Effector memory CD4-positive, alpha-beta T cell (primary cell): ENCODE data around the gene AGAP1.

Experiments used
- DNase-seq, 3 donors: peaks; one replicate each; pipeline ENCODE4 v3.0.0-alpha.2; 2020
- H3K27ac ChIP-seq: 2 replicates; pipeline ENCODE4 v1.7.0; 2013; ENCODE audit warnings: mild to moderate bottlenecking, low read length, moderate library complexity; ENCODE audit not compliant: insufficient read depth, poor library complexity, severe bottlenecking
- H3K27me3 ChIP-seq: replicated peaks from 2 replicates; pipeline ENCODE4 v1.7.0; 2013; ENCODE audit warnings: mild to moderate bottlenecking, low read length; ENCODE audit not compliant: insufficient read depth, control insufficient read depth, poor library complexity, severe bottlenecking
- H3K36me3 ChIP-seq: 2 replicates; pipeline ENCODE4 v1.7.0; 2013; ENCODE audit warnings: mild to moderate bottlenecking, low read length, moderate library complexity; ENCODE audit not compliant: control insufficient read depth, insufficient read depth
- H3K4me1 ChIP-seq: 2 replicates; pipeline ENCODE4 v1.7.0; 2013; ENCODE audit warnings: low read length, mild to moderate bottlenecking; ENCODE audit not compliant: control insufficient read depth, insufficient read depth, poor library complexity, severe bottlenecking
- H3K4me3 ChIP-seq: 2 replicates; pipeline ENCODE4 v1.7.0; 2013; ENCODE audit warnings: low read length, low read depth, mild to moderate bottlenecking; ENCODE audit not compliant: insufficient read depth, poor library complexity, severe bottlenecking
- H3K9me3 ChIP-seq: 2 replicates; pipeline ENCODE4 v1.7.0; 2013; ENCODE audit warnings: mild to moderate bottlenecking, low read length, moderate library complexity; ENCODE audit not compliant: control insufficient read depth

The AGAP1 gene

GRCh38 chr2:235864733-235865515, 371.1 kb downstream of the AGAP1 start:
- Histone ChIP-seq H3K4me3 (no peak overlapping the region), H3K27ac (no peak overlapping the region), H3K27me3 (peaks cover 2% of the 10 kb centered on the region), H3K9me3 (no peaks in the 10 kb centered on the region), H3K36me3 (no peaks in the 10 kb centered on the region), H3K4me1 (no peaks in the 10 kb centered on the region)
- DNase-seq, result no peak

- no peaks in the 10 kb centered on the region for H3K4me1 ChIP-seq
- no peaks in the 10 kb centered on the region for H3K9me3 ChIP-seq
- H3K27ac ChIP-seq, result no peak overlapping the region
- no peak overlapping the region for H3K4me3 ChIP-seq
- H3K27me3 ChIP-seq, result peaks cover 2% of the 10 kb centered on the region
- H3K36me3 ChIP-seq, result no peaks in the 10 kb centered on the region
- DNase-seq, result no peak
Observed at GRCh38 chr2:235866373-235866772, 372.5 kb downstream of the AGAP1 start.

GRCh38 chr2:235868224-235868623, 374.4 kb downstream of the AGAP1 start:
- no peaks in the 10 kb centered on the region for H3K36me3 ChIP-seq
- no peak overlapping the region for H3K4me3 ChIP-seq
- H3K4me1 ChIP-seq, result no peaks in the 10 kb centered on the region
- no peak for DNase-seq
- H3K27ac ChIP-seq, result no peak overlapping the region
- no peaks in the 10 kb centered on the region for H3K9me3 ChIP-seq
- H3K27me3 ChIP-seq, result peaks cover 2% of the 10 kb centered on the region

GRCh38 chr2:235868645-235869044, 374.8 kb downstream of the AGAP1 start:
- H3K4me1 ChIP-seq, result no peaks in the 10 kb centered on the region
- H3K4me3 ChIP-seq, result no peak overlapping the region
- DNase-seq, result no peak
- no peak overlapping the region for H3K27ac ChIP-seq
- no peaks in the 10 kb centered on the region for H3K9me3 ChIP-seq
- peaks cover 2% of the 10 kb centered on the region for H3K27me3 ChIP-seq
- H3K36me3 ChIP-seq, result no peaks in the 10 kb centered on the region

GRCh38 chr2:235870515-235870914, 376.7 kb downstream of the AGAP1 start:
- Histone ChIP-seq H3K27me3 (peaks cover 2% of the 10 kb centered on the region), H3K4me1 (no peaks in the 10 kb centered on the region), H3K4me3 (no peak overlapping the region), H3K36me3 (no peaks in the 10 kb centered on the region), H3K27ac (no peak overlapping the region), H3K9me3 (no peaks in the 10 kb centered on the region)
- DNase-seq, result no peak

GRCh38 chr2:235876099-235876679, 382.3 kb downstream of the AGAP1 start:
- H3K4me1 ChIP-seq, result no peaks in the 10 kb centered on the region
- no peak for DNase-seq

GRCh38 chr2:235877275-235877802, 383.5 kb downstream of the AGAP1 start:
- Histone ChIP-seq H3K27ac (no peak overlapping the region), H3K36me3 (no peaks in the 10 kb centered on the region), H3K4me1 (no peaks in the 10 kb centered on the region), H3K27me3 (no peaks in the 10 kb centered on the region), H3K9me3 (no peaks in the 10 kb centered on the region), H3K4me3 (no peak overlapping the region)
- no peak for DNase-seq

More at GRCh38 chr2:235876099-235876679, 382.3 kb downstream of the AGAP1 start:
- Histone ChIP-seq H3K4me3 (no peak overlapping the region), H3K27ac (no peak overlapping the region), H3K27me3 (no peaks in the 10 kb centered on the region), H3K36me3 (no peaks in the 10 kb centered on the region), H3K9me3 (no peaks in the 10 kb centered on the region)

GRCh38 chr2:235879116-235879515, 385.3 kb downstream of the AGAP1 start:
- Histone ChIP-seq H3K4me1 (no peaks in the 10 kb centered on the region), H3K36me3 (no peaks in the 10 kb centered on the region), H3K27me3 (no peaks in the 10 kb centered on the region), H3K9me3 (no peaks in the 10 kb centered on the region), H3K4me3 (no peak overlapping the region), H3K27ac (no peak overlapping the region)
- DNase-seq, result no peak

GRCh38 chr2:235883675-235884074, 389.8 kb downstream of the AGAP1 start:
- no peak for DNase-seq
- Histone ChIP-seq H3K4me3 (no peak overlapping the region), H3K36me3 (no peaks in the 10 kb centered on the region), H3K9me3 (no peaks in the 10 kb centered on the region), H3K4me1 (no peaks in the 10 kb centered on the region), H3K27me3 (no peaks in the 10 kb centered on the region), H3K27ac (no peak overlapping the region)

GRCh38 chr2:235889302-235889630, 395.4 kb downstream of the AGAP1 start:
- DNase-seq, result no peak
- Histone ChIP-seq H3K4me1 (no peaks in the 10 kb centered on the region), H3K27ac (no peak overlapping the region), H3K27me3 (no peaks in the 10 kb centered on the region), H3K9me3 (no peaks in the 10 kb centered on the region), H3K4me3 (no peak overlapping the region), H3K36me3 (no peaks in the 10 kb centered on the region)
